ENCODE results near the gene ACOT7.
"Not testable (repeated sequence)": the region's sequence is repeated elsewhere in the genome, so short reads cannot be mapped to it uniquely, and the experiment has no call there.

The ACOT7 gene

DNA sequence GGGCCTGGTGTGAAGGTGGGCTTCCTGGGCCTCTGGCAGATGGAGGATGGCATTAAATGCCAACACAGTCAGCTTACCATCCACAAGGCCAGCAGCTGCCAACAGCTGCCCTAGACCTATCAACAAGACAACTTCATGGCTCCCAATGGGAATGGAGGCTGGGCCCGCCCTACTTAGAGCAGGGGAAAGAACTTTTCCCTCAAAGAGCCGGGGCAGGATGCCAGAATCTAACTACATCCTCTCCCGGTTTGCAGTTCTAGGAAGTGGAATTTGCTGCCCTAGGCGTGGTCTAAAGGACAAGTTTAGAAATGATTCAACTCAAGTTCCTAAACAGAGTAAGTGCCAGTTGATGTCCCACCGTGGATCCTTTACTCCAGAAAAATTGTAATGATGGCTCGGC, 170.9 kb downstream of the ACOT7 start:
- no peak for DNase-seq

DNA sequence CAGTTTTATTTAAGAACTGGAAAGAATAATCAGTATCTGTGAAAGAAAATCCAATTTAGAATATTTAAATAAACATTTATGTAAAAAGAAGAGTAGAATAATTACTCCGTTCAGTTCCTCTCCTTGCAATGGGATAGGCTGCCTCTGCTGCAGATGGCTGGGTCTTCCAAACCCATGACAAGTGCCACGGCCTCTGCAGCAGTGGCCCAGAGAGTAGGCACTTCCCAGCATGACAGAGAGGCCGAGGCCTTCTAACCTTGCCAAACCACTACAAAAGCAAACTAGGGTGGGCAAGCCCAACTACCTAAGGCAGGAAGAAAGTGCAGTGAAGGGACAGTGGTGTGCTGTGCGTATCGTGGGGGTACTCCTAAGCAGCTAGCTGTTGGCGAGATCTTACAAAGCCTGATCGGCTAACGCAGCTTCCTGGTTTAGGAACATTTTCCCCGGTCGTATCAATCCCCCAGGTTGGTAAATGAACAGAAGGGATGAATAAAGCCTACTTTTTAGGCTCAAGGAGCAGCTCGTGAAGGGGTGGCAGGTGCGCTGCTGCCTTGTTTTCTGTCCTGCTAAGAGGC, 172.3 kb downstream of the ACOT7 start:
- no peak for DNase-seq

DNA sequence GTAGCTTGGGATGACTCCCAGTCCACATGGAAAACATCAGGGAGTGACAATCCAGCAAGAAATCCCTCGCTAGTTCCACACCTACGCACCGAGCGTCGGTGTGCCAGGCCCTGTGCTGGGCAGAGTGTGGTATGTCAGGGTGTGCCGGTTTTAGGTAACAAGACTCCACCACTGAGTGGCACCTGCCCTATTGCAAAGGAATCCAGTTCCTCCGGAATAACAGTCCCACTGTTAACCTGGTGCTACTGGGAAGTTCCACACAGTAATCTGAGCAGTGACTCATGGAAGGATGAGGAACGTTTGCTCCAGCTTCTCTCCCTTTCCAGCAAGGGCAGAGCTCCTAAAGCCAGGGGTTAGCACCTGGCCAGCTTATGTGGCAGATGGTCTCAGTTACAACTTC, 173.3 kb downstream of the ACOT7 start:
- DNase-seq = no peak

DNA sequence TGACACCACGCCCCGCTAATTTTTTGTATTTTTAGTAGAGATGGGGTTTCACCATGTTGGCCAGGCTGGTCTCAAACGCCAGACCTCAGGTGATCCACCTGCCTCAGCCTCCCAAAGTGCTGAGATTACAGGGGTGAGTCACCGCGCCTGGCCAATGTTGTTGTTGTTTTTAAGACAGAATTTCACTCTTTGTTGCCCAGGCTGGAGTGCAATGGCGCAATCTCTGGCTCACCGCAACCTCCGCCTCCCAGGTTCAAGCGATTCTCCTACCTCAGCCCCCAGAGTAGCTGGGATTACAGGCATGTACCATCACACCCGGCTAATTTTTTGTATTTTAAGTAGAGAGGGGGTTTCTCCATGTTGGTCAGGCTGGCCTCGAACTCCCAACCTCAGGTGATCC, 173.9 kb downstream of the ACOT7 start:
- DNase-seq = not testable (repeated sequence)

DNA sequence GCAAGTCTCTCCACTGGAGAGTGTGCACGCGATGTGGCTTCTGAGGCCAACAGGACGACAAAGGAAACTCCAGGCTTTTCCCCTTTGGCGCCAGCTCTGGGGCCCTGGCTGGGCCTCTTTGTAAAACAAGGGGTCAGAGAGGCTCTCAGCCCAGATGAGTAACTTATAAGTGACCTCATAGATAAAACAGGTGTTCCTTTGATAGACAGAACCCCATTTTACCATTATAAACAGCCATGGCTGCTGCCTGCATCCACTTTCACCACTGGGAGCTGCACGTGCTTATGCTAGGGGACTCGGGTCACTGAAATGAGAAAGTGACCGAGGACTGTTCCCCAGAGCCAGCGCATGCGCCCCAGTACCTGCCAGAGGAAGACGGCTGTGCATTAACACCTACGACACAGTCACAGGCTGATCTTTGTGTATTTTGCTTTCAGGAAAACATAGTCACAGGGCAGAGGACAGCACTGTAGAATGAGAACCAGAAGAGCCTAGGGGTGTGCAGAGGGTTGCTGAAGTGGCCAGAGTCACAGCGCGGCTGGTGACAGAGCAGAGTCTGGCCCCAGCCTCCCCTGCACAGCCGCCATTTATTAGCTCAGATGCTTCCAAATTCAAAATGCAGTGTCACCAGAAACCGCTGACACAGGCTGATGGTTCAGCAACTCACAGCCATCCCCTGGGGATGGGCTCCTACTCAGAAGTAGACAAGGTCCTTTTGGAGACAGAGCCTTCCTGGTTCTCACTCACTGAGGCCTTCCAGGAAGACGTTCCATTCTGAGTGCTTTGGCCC, 175.0 kb downstream of the ACOT7 start:
- no peak for DNase-seq

Data from C1 segment of cervical spinal cord (tissue), 14 donors.